Panc1 (cell line): ENCODE measurements around the gene DDX39B. TPM values are rescaled to one million over a fixed set of nuclear protein-coding genes. Genes with fewer than 3 reads are reported as not detected.

Experiments
- ATAC-seq: fragments of 200-7000 bp; cut with Tn5 transposase; 2 replicates; pipeline ENCODE4 v1.9.1; 2020; ENCODE audit warnings: mild to moderate bottlenecking, moderate library complexity
- BruUV-seq: library from RNA; stranded (reverse); fragments of 400-500 nt; replicated peaks from 2 replicates; lab custom pipeline; 2021; lab: Mats Ljungman, UMichigan
- CTCF ChIA-PET: fragments of 300-600 bp; sonication (Branson Sonifier 250); formaldehyde crosslinking; loops from one replicate; lab custom pipeline; 2022; ENCODE audit warnings: antibody characterized with exemption; lab: Charles Lee
- POLR2A ChIA-PET: fragments of 300-600 bp; sonication (Branson Sonifier 250); formaldehyde crosslinking; loops from one replicate; lab custom pipeline; 2022; ENCODE audit warnings: antibody characterized with exemption; lab: Charles Lee
- DNase-seq: peaks from one replicate; pipeline ENCODE4 v3.0.0-alpha.2; 2010; ENCODE audit warnings: low read depth, low spot score
- H3K27ac ChIP-seq: 2 replicates; pipeline ENCODE4 v1.5.1; 2011; ENCODE audit warnings: mild to moderate bottlenecking, low read length, inconsistent platforms
- H3K27me3 ChIP-seq: fragments of 200-500 bp; sonication (Bioruptor generic); 2 replicates; pipeline ENCODE4 v1.6.0; 2014; ENCODE audit warnings: low read length, inconsistent platforms; ENCODE audit not compliant: control insufficient read depth, insufficient read depth
- H3K36me3 ChIP-seq: fragments of 200-500 bp; sonication (Bioruptor generic); 2 replicates; pipeline ENCODE4 v1.5.1; 2014; ENCODE audit warnings: inconsistent platforms, mild to moderate bottlenecking, low read length, moderate library complexity; ENCODE audit not compliant: control insufficient read depth, insufficient read depth
- H3K4me1 ChIP-seq: 2 replicates; pipeline ENCODE4 v1.5.1; 2011; ENCODE audit warnings: inconsistent platforms, mild to moderate bottlenecking, low read length, moderate library complexity; ENCODE audit not compliant: control insufficient read depth, insufficient read depth
- H3K4me3 ChIP-seq, 2 experiments: 2 replicates each; pipeline ENCODE4 v1.5.1; 2011 to 2012; ENCODE audit warnings: low read depth in 2 of 2, low read length in 2 of 2, mild to moderate bottlenecking in 2 of 2, inconsistent platforms in 1 of 2, moderate library complexity in 1 of 2
- H3K9me3 ChIP-seq: fragments of 200-500 bp; sonication (Bioruptor generic); 2 replicates; pipeline ENCODE4 v1.5.1; 2014; ENCODE audit warnings: low read depth, mild to moderate bottlenecking, inconsistent platforms, low read length, moderate library complexity; ENCODE audit not compliant: control insufficient read depth, insufficient read depth
- CTCF ChIP-seq: fragments of 450-650 bp; IDR thresholded peaks from 2 replicates; pipeline ENCODE4 v1.5.1; 2017; ENCODE audit warnings: mild to moderate bottlenecking
- POLR2AphosphoS5 ChIP-seq: IDR thresholded peaks from 2 replicates; pipeline ENCODE4 v1.6.1; 2012; ENCODE audit warnings: mild to moderate bottlenecking, low read depth, low read length, moderate library complexity
- REST ChIP-seq, 2 experiments: IDR thresholded peaks; 2 replicates each; pipeline ENCODE4 v1.6.1; 2011 to 2012; ENCODE audit warnings: low read depth in 2 of 2, control low read depth in 1 of 2, low read length in 1 of 2, mild to moderate bottlenecking in 1 of 2, moderate library complexity in 1 of 2; ENCODE audit not compliant: insufficient read depth in 1 of 2
- SIN3A ChIP-seq: IDR thresholded peaks from 2 replicates; pipeline ENCODE4 v1.6.1; 2012; ENCODE audit warnings: low read depth, mild to moderate bottlenecking, low read length, moderate library complexity, borderline replicate concordance; ENCODE audit not compliant: insufficient read depth
- TCF7L2 ChIP-seq: IDR thresholded peaks from 2 replicates; pipeline ENCODE4 v1.6.1; 2011; ENCODE audit warnings: mild to moderate bottlenecking, low read depth, low read length, inconsistent platforms
- in situ Hi-C: cut with HindIII; loops from 2 replicates; pipeline ENCODE4 v1.10.0; 2016; ENCODE audit warnings: low sequenced_read_pairs, low pct_unique_long_range_greater_than_20kb
- intact Hi-C: fragments of 100-400 bp; cut with micrococcal nuclease; formaldehyde crosslinking; loops from one replicate; pipeline ENCODE4 v1.10.0; 2022; ENCODE audit not compliant: unreplicated experiment
- total RNA-seq: library from RNA; stranded (reverse); gene quantifications from one replicate; pipeline ENCODE4 v1.2.1, GENCODE V29; 2021; ENCODE audit not compliant: unreplicated experiment

The DDX39B gene
- total RNA-seq, 1 experiment from 2014 or later = 401 TPM

- no TSS peak for BruUV-seq
- Histone ChIP-seq H3K9me3 (no peaks in the 10 kb centered on the region), H3K27ac (no peak overlapping the region), H3K4me1 (peaks cover 15% of the 10 kb centered on the region), H3K27me3 (no peaks in the 10 kb centered on the region), H3K4me3 (no peak overlapping the region), H3K36me3 (no peaks in the 10 kb centered on the region)
- ChIA-PET CTCF (interaction anchor here (0.6 to 2.6 kb wide), 4 partner anchors 11 to 32 kb away, joined by 3 to 11 read pairs (median 6); no protein-coding TSS in a partner anchor), POLR2A (interaction anchor here (0.5 kb wide), 2 partner anchors 9 to 50 kb away, joined by 3 read pairs; no protein-coding TSS in a partner anchor)
- in situ Hi-C loops (no loop called here), intact Hi-C loops (no loop called here)
- ATAC-seq (no peak), DNase-seq (no peak)
- no peak for TF ChIP-seq REST (IDR thresholded peaks at IDR 0.05; ENCODE audit: insufficient read depth in 1 of 2, low read depth in 2 of 2, low read length in 1 of 2)
- no peak for TF ChIP-seq TCF7L2
- no peak for TF ChIP-seq SIN3A
- no peak for TF ChIP-seq CTCF
- TF ChIP-seq POLR2AphosphoS5 = no peak
These were observed 32.6 kb upstream of the DDX39B start for GRCh38 chr6:31574106-31575061.

GRCh38 chr6:31573239-31574105, 31.7 kb upstream of the DDX39B start:
- in situ Hi-C loops (no loop called here), intact Hi-C loops (no loop called here)
- DNase-seq = no peak
- POLR2A ChIA-PET = no interaction called here
- Histone ChIP-seq H3K27me3 (no peaks in the 10 kb centered on the region), H3K27ac (no peak overlapping the region), H3K4me1 (peaks cover 10% of the 10 kb centered on the region), H3K4me3 (no peak overlapping the region), H3K36me3 (no peaks in the 10 kb centered on the region), H3K9me3 (no peaks in the 10 kb centered on the region)
- no TSS peak for BruUV-seq
- TF ChIP-seq POLR2AphosphoS5 (no peak), TCF7L2 (no peak)
- CTCF ChIA-PET = interaction anchor here (0.6 to 2.6 kb wide), 3 partner anchors 12 to 33 kb away, joined by 3 to 11 read pairs (median 5); no protein-coding TSS in a partner anchor
- ATAC-seq = no peak
